Astrocyte of the spinal cord (primary cell): ENCODE data around the gene RYK.

ENCODE experiments used
- DNase-seq: peaks from one replicate; pipeline ENCODE4 v3.0.0; 2011; ENCODE audit warnings: low read depth, low spot score
- H3K4me3 ChIP-seq: 2 replicates; pipeline ENCODE4 v1.5.1; 2011; ENCODE audit warnings: low read depth, mild to moderate bottlenecking, low read length, moderate library complexity
- CTCF ChIP-seq: IDR thresholded peaks from 2 replicates; pipeline ENCODE4 v1.5.1; 2012; ENCODE audit warnings: low read depth, mild to moderate bottlenecking, low read length, inconsistent platforms
- in situ Hi-C: cut with HindIII; loops from 2 replicates; pipeline ENCODE4 v1.10.0; 2017; ENCODE audit warnings: low sequenced_read_pairs

Gene RYK

GRCh38 chr3:134190250-134190649, 60.4 kb downstream of the RYK start:
- in situ Hi-C loops: no loop called here
- no peak for TF ChIP-seq CTCF
- DNase-seq: no peak
- no peak overlapping the region for H3K4me3 ChIP-seq

GRCh38 chr3:134189849-134190248, 60.8 kb downstream of the RYK start:
- DNase-seq: peak; percentile 22
- in situ Hi-C loops: no loop called here
- H3K4me3 ChIP-seq: no peak overlapping the region
- TF ChIP-seq CTCF: no peak

- DNase-seq: no peak
- no peak overlapping the region for H3K4me3 ChIP-seq
- in situ Hi-C loops: no loop called here
- no peak for TF ChIP-seq CTCF
Measured at GRCh38 chr3:134186391-134186790, 64.3 kb downstream of the RYK start.

- H3K4me3 ChIP-seq: no peak overlapping the region
- no peak for TF ChIP-seq CTCF
- DNase-seq: no peak
- in situ Hi-C loops: no loop called here
Measured at GRCh38 chr3:134180761-134181160, 69.9 kb downstream of the RYK start.

- in situ Hi-C loops: no loop called here
- DNase-seq: no peak
- TF ChIP-seq CTCF: no peak
- no peak overlapping the region for H3K4me3 ChIP-seq
Measured at GRCh38 chr3:134179508-134179907, 71.2 kb downstream of the RYK start.

GRCh38 chr3:134163096-134163495, 87.6 kb downstream of the RYK start:
- no peak for TF ChIP-seq CTCF
- in situ Hi-C loops: no loop called here

GRCh38 chr3:134161898-134162615, 88.6 kb downstream of the RYK start:
- in situ Hi-C loops: no loop called here
- no peak for TF ChIP-seq CTCF
- no peak overlapping the region for H3K4me3 ChIP-seq
- no peak for DNase-seq

More at GRCh38 chr3:134163096-134163495, 87.6 kb downstream of the RYK start:
- no peak overlapping the region for H3K4me3 ChIP-seq
- no peak for DNase-seq
